B cell (primary cell): Measurements from ENCODE around the gene PHC2.

Source experiments
- CTCF ChIP-seq: fragments of 200-600 bp; IDR thresholded peaks from one replicate; pipeline ENCODE4 v1.8.0; 2022; ENCODE audit warnings: antibody characterized with exemption, mild to moderate bottlenecking
- EZH2 ChIP-seq: IDR thresholded peaks from 2 replicates; pipeline ENCODE4 v1.6.1; 2012; ENCODE audit warnings: borderline replicate concordance, low read depth, mild to moderate bottlenecking, moderate library complexity, low read length; ENCODE audit not compliant: insufficient read depth, poor library complexity, severe bottlenecking

DNA sequence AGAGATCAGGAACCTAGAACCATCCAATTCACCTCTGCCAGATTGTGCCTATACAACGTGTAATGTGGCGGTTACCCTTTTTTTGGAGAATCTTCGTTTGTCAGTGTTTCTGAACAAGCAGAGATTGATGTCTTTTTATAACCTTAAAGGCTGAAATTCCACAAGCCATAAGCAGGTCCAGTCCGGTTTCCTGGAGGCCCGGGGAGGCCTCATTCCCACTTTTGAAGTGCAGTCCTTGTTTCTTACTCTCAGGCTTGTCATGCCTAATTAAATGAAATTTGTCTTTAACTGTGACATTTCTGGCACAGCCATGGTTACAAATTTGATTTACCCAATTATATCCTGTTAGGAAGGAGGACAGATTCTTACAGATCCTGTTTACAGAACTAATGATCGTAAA is 146.8 kb downstream of the PHC2 start:
- TF ChIP-seq CTCF (no peak), EZH2 (no peak)
